ENCODE measurements around the gene PLB1.

- TF ChIP-seq, protein P1, sequence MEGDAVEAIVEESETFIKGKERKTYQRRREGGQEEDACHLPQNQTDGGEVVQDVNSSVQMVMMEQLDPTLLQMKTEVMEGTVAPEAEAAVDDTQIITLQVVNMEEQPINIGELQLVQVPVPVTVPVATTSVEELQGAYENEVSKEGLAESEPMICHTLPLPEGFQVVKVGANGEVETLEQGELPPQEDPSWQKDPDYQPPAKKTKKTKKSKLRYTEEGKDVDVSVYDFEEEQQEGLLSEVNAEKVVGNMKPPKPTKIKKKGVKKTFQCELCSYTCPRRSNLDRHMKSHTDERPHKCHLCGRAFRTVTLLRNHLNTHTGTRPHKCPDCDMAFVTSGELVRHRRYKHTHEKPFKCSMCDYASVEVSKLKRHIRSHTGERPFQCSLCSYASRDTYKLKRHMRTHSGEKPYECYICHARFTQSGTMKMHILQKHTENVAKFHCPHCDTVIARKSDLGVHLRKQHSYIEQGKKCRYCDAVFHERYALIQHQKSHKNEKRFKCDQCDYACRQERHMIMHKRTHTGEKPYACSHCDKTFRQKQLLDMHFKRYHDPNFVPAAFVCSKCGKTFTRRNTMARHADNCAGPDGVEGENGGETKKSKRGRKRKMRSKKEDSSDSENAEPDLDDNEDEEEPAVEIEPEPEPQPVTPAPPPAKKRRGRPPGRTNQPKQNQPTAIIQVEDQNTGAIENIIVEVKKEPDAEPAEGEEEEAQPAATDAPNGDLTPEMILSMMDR (IDR thresholded peaks at IDR 0.05) = no peak
- TF ChIP-seq POLR2A (IDR thresholded peaks at IDR 0.05) = no peak
Observed at GRCh38 chr2:28534817-28535216, 39.0 kb downstream of the PLB1 start.

Measured in adrenal gland (tissue), 5 donors.